K562 (cell line): ENCODE data around the gene ERMN. TPM values are rescaled to one million over a fixed set of nuclear protein-coding genes. Genes with fewer than 3 reads are reported as not detected.

Source experiments
- ATAC-seq: fragments of 200-7000 bp; cut with Tn5 transposase; 3 replicates; pipeline ENCODE4 v1.9.1; 2020; ENCODE audit warnings: moderate library complexity
- BruUV-seq: library from RNA; stranded (reverse); fragments of 400-500 nt; replicated peaks from 2 replicates; lab custom pipeline; 2021; lab: Mats Ljungman, UMichigan
- CTCF ChIA-PET: fragments of 300-600 bp; formaldehyde crosslinking; extraction: SDS; loops from one replicate; lab custom pipeline; 2021; ENCODE audit warnings: low intra/inter-chr PET ratio; lab: Yijun Ruan, JAX
- POLR2A ChIA-PET: fragments of 300-600, 350-650 bp; sonication (Branson Sonifier 250); formaldehyde crosslinking; extraction: SDS; loops from one replicate; lab custom pipeline; 2021; ENCODE audit warnings: antibody characterized with exemption, inconsistent platforms; lab: Yijun Ruan, JAX
- DNase-seq, 4 experiments: peaks; one replicate each; pipeline versions ENCODE4 v3.0.0 to v3.0.0-alpha.2; 2011 to 2018; ENCODE audit warnings: low spot score in 3 of 4, mixed read lengths in 3 of 4; ENCODE audit errors: extremely low read depth in 1 of 4
- FAIRE-seq: peaks from 2 replicates; lab custom pipeline; 2011; peaks lifted over from hg19 to GRCh38; lab: Jason Lieb, UNC
- H2AFZ ChIP-seq: 2 replicates; pipeline ENCODE4 v1.6.0; 2011; ENCODE audit warnings: low read depth, low read length, control low read depth, inconsistent platforms
- H3K27ac ChIP-seq: fragments of 200-600 bp; 3 replicates; pipeline ENCODE4 v1.8.0; 2011; ENCODE audit warnings: low read depth, mild to moderate bottlenecking, control low read depth, inconsistent platforms, low read length, moderate library complexity, mixed read lengths; ENCODE audit errors: extremely low read depth
- H3K27me3 ChIP-seq, 2 experiments: fragments of 300-600 bp in 1 of 2; 2 replicates in 1 of 2; 3 replicates in 1 of 2; pipeline versions ENCODE4 v1.6.0 to v1.8.0; 2011; ENCODE audit warnings: inconsistent platforms in 2 of 2, low read length in 2 of 2, mild to moderate bottlenecking in 1 of 2, mixed read lengths in 1 of 2, moderate library complexity in 1 of 2; ENCODE audit not compliant: control insufficient read depth in 2 of 2, insufficient read depth in 2 of 2
- H3K36me3 ChIP-seq: fragments of 300-600 bp; 3 replicates; pipeline ENCODE4 v1.8.0; 2011; ENCODE audit warnings: mild to moderate bottlenecking, low read length, inconsistent platforms; ENCODE audit not compliant: control insufficient read depth, insufficient read depth
- H3K4me1 ChIP-seq, 2 experiments: fragments of 200-600 bp in 1 of 2; replicated peaks in 1 of 2; 2 replicates in 1 of 2; 3 replicates in 1 of 2; pipeline versions ENCODE4 v1.5.1 to v1.8.0; 2011; ENCODE audit warnings: inconsistent platforms in 2 of 2, low read length in 2 of 2, mild to moderate bottlenecking in 1 of 2, mixed read lengths in 1 of 2, moderate library complexity in 1 of 2; ENCODE audit not compliant: control insufficient read depth in 2 of 2, insufficient read depth in 2 of 2
- H3K4me2 ChIP-seq: 2 replicates; pipeline ENCODE4 v1.6.1; 2011; ENCODE audit warnings: low read length, control low read depth, inconsistent platforms, mixed read lengths; ENCODE audit not compliant: insufficient read depth
- H3K4me3 ChIP-seq: fragments of 200-600 bp; sonication (generic), shearing (Covaris generic); 2 replicates; pipeline ENCODE4 v1.5.1; 2016; ENCODE audit warnings: control low read depth, inconsistent platforms
- H3K79me2 ChIP-seq: fragments of 200-600 bp; 3 replicates; pipeline ENCODE4 v1.8.0; 2011; ENCODE audit warnings: low read length, inconsistent platforms; ENCODE audit not compliant: control insufficient read depth, insufficient read depth
- H3K9ac ChIP-seq, 2 experiments: 2 replicates each; pipeline versions ENCODE4 v1.6.0 to v1.6.1; 2011; ENCODE audit warnings: low read depth in 2 of 2, low read length in 2 of 2, control low read depth in 1 of 2, inconsistent platforms in 1 of 2, mild to moderate bottlenecking in 1 of 2, mixed read lengths in 1 of 2; ENCODE audit not compliant: insufficient read depth in 1 of 2
- H3K9me1 ChIP-seq: one replicate; pipeline ENCODE4 v1.6.0; 2011; ENCODE audit warnings: inconsistent platforms, mild to moderate bottlenecking, low read length, moderate library complexity; ENCODE audit not compliant: control insufficient read depth, insufficient read depth
- H3K9me3 ChIP-seq: replicated peaks from 2 replicates; pipeline ENCODE4 v1.5.1; 2011; ENCODE audit warnings: low read depth, low read length, inconsistent platforms; ENCODE audit not compliant: control insufficient read depth, insufficient read depth
- H4K20me1 ChIP-seq: replicated peaks from 2 replicates; pipeline ENCODE4 v1.6.1; 2011; ENCODE audit warnings: low read length, inconsistent platforms, mixed read lengths; ENCODE audit not compliant: control insufficient read depth, insufficient read depth
- HNRNPK ChIP-seq: fragments of 200-400 bp; formaldehyde crosslinking; IDR thresholded peaks from one replicate; pipeline ENCODE4 v1.6.1; 2018; ENCODE audit warnings: mild to moderate bottlenecking, low read depth, low read length; ENCODE audit not compliant: poor library complexity, severe bottlenecking
- PCBP2 ChIP-seq: fragments of 200-400 bp; formaldehyde crosslinking; IDR thresholded peaks from 2 replicates; pipeline ENCODE4 v1.6.1; 2018; ENCODE audit warnings: low read length, low read depth, mild to moderate bottlenecking, moderate library complexity; ENCODE audit not compliant: poor library complexity, severe bottlenecking
- POU5F1 ChIP-seq: fragments of 150-350 bp; IDR thresholded peaks from 2 replicates; pipeline ENCODE4 v1.6.1; 2014; ENCODE audit warnings: borderline replicate concordance, low read length, low read depth, mild to moderate bottlenecking; ENCODE audit not compliant: partially characterized antibody
- RBBP5 ChIP-seq: fragments of 200-600 bp; sonication (generic); IDR thresholded peaks from 2 replicates; pipeline ENCODE4 v1.6.1; 2012; ENCODE audit warnings: borderline replicate concordance, mild to moderate bottlenecking, low read length, control low read depth, inconsistent platforms; ENCODE audit not compliant: insufficient read depth, poor library complexity, severe bottlenecking
- ZNF830 ChIP-seq: fragments of 250-450 bp; sonication (Bioruptor Pico); IDR thresholded peaks from 2 replicates; pipeline ENCODE4 v1.5.0; 2021; ENCODE audit warnings: mild to moderate bottlenecking
- WGBS: fragments of 100-300 bp; shearing (Covaris generic); methylation state at CpG from one replicate; pipeline ENCODE4 v1.1.6; 2016; ENCODE audit warnings: low coverage, mixed read lengths; ENCODE audit not compliant: insufficient coverage; ENCODE audit errors: missing lambda C conversion rate; 5-methylcytosine and 5-hydroxymethylcytosine counted together
- in situ Hi-C: fragments of 300-500 bp; cut with MboI; formaldehyde crosslinking; loops from 4 replicates; pipeline ENCODE4 v1.15.0; 2018; ENCODE audit warnings: inconsistent platforms, mixed read lengths
- intact Hi-C: fragments of 100-400 bp; cut with micrococcal nuclease; formaldehyde crosslinking; loops from 2 replicates; pipeline ENCODE4 v1.14.2; 2022
- polyA plus RNA-seq, 8 experiments: library from polyadenylated mRNA; depleted of rRNA in 4 of 8; stranded (reverse) in 5 of 8; unstranded in 3 of 8; fragments of >200 nt; fragmentation: Nextera tagmentation in 2 of 8; fragmentation: Illumina TruSeq in 1 of 8; extraction: Ambion mirVana in 2 of 8; extraction: Trizol in 1 of 8; gene quantifications; 2 replicates each; pipeline versions ENCODE4 v1.2.1 to v1.2.3, GENCODE V29; 2011 to 2014; ENCODE audit warnings: inconsistent platforms in 1 of 8, missing spikeins in 1 of 8
- total RNA-seq, 7 experiments: library from RNA; depleted of rRNA in 6 of 7; stranded (reverse); fragments of >200 nt in 6 of 7; fragmentation: Illumina TruSeq in 2 of 7; extraction: Trizol in 2 of 7; gene quantifications; 2 replicates each; pipeline versions ENCODE4 v1.2.1 to v1.2.3, GENCODE V29; 2011 to 2021; ENCODE audit warnings: low replicate concordance in 1 of 7
- TF ChIP-seq, protein P1 (sequence below): sonication (generic); formaldehyde crosslinking; IDR thresholded peaks from 2 replicates; pipeline ENCODE4 v1.8.0; 2022; ENCODE audit warnings: missing genetic modification reagents, mild to moderate bottlenecking, moderate library complexity, borderline replicate concordance

The ERMN gene
- total and polyA plus RNA-seq, 9 of the 15 experiments (the other 6 are each of a cell fraction or from before 2014, with no cell fraction given) = 0.03 to 0.11 (median 0.05) TPM; not detected in 3

- in situ Hi-C loops (no loop called here), intact Hi-C loops (no loop called here)
- Histone ChIP-seq H3K79me2 (peaks cover 22% of the 10 kb centered on the region; the same call in 2 of the 3 replicates), H3K4me1 (peaks cover 0 to 3% of the 10 kb centered on the region in 2 experiments; a peak in 2 of 5 replicates), H3K4me2 (no peak overlapping the region), H3K27ac (no peak overlapping the region), H3K4me3 (no peak overlapping the region), H3K27me3 (no peaks in the 10 kb centered on the region), H3K36me3 (peaks cover 93% of the 10 kb centered on the region), H3K9me1 (no peaks in the 10 kb centered on the region), H3K9ac (no peak overlapping the region), H3K9me3 (no peaks in the 10 kb centered on the region), H2AFZ (no peak overlapping the region)
- POLR2A ChIA-PET = interaction anchor here (0.7 to 1.6 kb wide), 4 partner anchors 8 to 29 kb away, joined by 3 to 6 read pairs (median 4); no protein-coding TSS in a partner anchor
- no peak for DNase-seq
- no peak for FAIRE-seq
- ATAC-seq = no peak
- no TSS peak for BruUV-seq
- CTCF ChIA-PET = no interaction called here
- WGBS = 80% methylated on average over 1 of the region's 1 CpG
- TF ChIP-seq RBBP5 (no peak), ZNF830 (CRISPR knock-in tag) (no peak), PCBP2 (peak; percentile 85), HNRNPK (peak; percentile 51), POU5F1 (no peak)
- TF ChIP-seq, protein P1, sequence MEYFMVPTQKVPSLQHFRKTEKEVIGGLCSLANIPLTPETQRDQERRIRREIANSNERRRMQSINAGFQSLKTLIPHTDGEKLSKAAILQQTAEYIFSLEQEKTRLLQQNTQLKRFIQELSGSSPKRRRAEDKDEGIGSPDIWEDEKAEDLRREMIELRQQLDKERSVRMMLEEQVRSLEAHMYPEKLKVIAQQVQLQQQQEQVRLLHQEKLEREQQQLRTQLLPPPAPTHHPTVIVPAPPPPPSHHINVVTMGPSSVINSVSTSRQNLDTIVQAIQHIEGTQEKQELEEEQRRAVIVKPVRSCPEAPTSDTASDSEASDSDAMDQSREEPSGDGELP = no peak
- TF ChIP-seq, all 486 proteins: peak for 2
- H4K20me1 ChIP-seq = no peaks in the 10 kb centered on the region
Measured at GRCh38 chr2:157287160-157287559, 38.5 kb downstream of the ERMN start.
